Fibroblast of skin of back (primary cell): ENCODE data around the gene MAST4.

Experiments used
- DNase-seq: peaks from one replicate; pipeline ENCODE4 v3.0.0-alpha.2; 2013

The MAST4 gene

DNA sequence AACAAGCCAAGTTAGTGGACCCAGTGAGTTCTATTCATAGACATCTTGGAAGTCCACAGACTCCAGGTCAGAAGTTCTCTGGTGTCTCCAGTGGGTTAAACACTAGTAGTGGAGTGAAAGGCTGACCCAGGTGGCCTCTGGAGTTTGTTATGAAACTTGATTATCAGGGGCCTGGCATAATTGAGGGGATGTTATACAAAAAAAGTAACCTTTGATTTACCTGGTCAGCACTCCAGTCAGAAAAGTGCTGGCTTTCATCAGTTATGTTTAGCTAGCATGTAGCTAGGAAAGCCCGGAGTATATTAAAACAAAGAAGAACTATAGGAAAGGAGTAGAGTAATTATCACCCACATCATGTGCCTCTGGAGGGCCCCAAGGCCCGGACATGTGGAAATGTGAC, 429.3 kb downstream of the MAST4 start:
- DNase-seq, result no peak

GRCh38 chr5:67026278-67026677, 430.1 kb downstream of the MAST4 start:
- no peak for DNase-seq

DNA sequence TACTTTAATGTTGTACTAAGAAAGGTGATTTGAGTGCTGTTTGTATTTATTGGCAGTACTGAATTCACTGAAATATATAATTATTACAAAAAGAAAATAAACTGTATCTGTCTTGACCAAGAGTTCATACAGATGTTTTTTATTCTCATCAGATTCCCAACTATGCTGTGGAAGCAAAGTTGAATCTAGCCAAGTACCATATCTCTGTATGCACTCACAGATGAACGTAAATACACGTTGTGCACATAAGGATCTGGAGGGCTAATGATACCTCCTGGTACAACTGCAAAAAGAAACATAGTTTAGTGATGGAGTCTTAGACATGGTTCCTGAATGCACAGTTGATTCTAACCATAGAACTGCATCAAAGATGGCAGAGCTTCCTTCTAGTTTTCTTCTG, 431.0 kb downstream of the MAST4 start:
- no peak for DNase-seq

DNA sequence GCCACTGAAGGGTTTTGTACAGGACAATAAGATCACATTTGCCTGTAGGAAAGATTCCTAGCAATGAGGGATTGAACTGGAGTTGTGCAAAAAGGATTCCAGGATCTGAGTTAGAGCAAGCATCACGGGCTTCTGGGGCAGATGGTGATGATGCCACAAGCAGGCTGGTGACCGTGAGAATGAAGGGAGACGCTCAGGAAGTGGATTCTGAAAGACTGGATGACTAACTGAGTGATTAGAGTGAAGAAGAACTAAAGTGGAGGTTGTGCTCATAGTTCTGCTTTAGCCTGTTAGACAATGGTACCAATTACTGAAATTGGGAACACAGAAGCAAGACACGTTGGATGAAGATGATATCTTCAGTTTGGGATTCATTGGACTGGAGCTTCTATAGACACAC, 432.2 kb downstream of the MAST4 start:
- no peak for DNase-seq

- DNase-seq, result no peak
Observed at GRCh38 chr5:67028941-67029340, 432.7 kb downstream of the MAST4 start.

- DNase-seq, result no peak
Observed at GRCh38 chr5:67029481-67029880, 433.3 kb downstream of the MAST4 start.

GRCh38 chr5:67030289-67031056, 434.3 kb downstream of the MAST4 start:
- no peak for DNase-seq

GRCh38 chr5:67031057-67031443, 434.9 kb downstream of the MAST4 start:
- no peak for DNase-seq

- DNase-seq, result no peak
Observed at GRCh38 chr5:67031692-67032091, 435.5 kb downstream of the MAST4 start.

GRCh38 chr5:67032921-67033664, 436.9 kb downstream of the MAST4 start:
- DNase-seq, result no peak

DNA sequence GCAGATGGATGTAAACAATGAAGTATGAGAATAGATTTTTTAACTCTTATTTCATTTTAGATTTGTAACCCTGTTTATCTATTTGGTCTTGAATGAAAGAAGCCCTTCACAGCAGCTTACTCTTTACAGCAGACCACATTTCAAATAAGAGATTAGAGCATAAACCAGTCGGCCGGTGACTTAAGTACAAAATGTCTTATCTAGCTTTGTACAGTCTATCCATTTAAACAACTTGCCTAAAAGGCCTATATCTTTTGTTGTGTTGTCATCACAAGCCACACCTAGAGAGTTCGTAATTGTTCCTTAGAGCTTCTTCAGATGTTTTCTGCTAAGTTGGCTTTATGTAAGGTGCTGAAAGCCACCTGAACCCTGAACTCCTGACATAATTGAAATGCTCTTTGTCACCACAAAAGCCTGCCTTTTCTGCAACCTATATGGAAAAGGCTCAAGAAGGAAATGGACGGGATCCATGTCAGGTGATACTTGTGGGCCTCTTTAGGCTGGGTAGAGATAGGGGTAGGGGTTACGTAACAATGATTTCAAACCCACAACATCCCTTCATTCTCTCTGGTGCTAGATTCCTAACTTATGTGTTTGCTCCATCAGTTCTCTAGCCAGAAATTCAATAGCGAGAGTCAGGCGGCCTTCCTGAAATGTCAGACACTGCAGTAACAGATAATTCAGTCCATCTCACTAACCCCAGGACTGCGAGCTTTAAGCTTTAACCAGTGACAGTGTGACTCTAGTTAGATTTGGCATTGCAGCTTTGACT, 437.9 kb downstream of the MAST4 start:
- DNase-seq, result no peak

DNA sequence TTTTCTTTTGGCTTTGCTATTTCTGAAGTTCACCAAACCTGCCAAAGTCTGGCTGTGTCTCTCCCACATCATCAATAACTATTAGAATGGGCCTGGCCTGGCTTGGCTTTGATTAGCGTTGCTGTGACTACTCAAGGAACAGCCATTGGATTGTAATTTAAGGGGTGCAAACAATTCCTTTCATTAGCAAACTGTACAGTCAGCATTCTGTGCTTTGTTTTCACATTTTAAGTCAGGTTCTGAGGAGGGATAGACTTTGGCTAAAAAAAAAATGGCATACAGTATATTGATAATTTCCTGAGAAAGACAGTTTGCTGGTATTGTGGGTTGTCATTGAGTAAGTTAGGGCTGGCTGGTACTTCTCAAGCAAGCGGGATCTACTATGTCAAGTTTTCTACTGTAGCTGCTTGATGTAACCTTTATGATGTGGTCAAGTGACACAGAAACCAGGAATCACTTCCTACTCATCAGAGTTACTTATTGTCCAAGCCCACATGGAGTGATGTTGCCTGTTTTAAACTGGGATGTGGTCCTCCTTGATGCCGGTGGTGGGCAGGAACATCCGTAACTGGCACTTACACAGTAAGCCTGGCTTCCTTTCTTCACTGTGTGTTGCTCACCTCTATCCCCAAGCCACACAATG, 439.0 kb downstream of the MAST4 start:
- DNase-seq, result no peak

DNA sequence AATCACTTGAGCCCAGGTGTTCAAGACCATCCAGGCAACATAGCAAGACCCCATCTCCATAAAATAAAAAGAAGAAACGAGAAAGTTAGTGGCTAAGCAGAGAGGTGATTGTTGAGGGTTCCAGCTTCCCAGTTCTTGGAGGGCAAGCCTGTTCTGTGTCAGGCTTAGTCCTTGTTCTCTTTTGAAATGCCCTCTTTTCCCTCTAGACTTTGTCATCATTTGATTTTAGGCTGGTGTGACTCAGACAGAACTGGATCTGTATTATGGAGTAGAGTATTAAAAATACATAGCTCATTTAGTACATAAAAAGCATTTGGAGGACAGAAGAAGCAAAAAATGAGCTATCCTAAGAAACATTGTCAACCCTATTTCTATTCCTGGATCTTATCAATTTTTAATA, 441.0 kb downstream of the MAST4 start:
- no peak for DNase-seq

- DNase-seq, result peak; percentile 89
Observed at GRCh38 chr5:67038817-67039603, 442.8 kb downstream of the MAST4 start.

- DNase-seq, result no peak
Observed at GRCh38 chr5:67042176-67043003, 446.2 kb downstream of the MAST4 start.

DNA sequence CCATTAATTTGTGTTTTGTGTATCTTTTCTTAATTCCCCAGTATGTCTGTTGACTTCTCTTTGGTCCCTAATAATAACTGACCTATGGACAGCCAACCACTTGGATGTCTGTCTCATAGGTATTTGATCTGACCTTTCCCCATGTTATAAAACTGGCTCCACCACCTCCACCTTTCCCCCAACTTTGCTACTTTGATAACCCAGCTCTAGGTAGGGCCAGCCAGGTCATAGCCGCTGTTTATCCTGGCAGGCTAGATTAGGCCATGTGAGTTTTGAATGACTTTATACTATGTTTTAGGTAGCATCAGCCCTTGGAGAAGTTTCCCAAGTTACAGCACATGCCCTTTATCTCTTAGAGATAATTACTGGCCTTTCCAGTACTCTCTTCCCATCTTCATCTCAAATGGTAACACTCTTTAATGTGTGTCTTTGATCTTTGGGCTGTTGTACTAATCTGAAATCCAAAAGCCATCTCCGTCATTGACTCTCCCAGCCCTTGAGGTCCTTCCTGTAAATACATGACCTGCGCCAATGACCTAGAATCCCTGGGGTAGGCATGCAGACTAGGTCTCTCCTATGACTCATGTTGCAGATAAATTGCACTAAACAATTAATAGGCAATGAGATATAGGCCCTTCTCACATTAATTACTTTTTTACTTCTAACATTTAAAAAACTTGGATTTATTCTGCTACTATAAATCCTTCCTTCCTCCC, 447.8 kb downstream of the MAST4 start:
- DNase-seq, result no peak

DNA sequence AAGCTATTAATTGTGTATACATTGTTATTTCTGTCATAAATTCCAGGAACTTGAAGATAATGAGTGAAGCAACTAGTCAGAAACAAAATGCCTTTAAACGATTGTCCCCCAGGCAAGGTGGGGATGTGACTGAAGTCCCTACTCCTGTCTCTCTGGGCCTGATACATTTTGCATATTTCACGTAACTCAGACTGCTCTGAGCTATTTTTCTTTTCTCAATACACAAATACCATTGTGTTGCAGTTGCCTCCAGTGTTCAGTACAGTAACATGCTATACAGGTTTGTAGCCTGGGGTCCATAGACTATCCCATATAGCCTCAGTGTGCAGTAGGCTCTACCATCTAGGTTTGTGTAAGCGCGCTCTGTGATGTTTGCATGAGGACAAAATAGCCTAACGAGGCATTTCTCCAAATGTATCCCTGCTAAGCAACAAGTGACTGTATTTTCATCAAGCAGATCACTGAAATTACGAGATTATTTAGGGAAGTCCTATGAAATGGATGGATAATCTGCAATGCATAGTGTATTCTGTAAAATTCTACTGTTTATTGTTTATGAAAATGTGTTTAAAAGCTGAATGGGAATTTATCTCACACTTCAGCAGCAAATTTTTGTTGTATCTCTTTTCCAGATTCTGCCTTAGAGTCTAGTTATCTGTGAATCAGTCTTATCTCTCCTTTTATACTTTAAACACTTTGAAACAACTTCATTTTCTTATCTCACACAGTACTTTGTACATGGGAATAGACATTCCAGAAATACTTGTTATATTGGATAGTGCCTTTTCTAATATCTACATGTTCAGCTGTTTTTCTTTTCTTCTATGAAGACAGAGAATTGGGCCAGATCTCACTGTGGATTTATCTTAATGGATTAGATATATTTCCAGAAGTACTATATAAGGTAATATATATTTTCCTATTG, 449.9 kb downstream of the MAST4 start:
- DNase-seq, result no peak

- no peak for DNase-seq
Observed at GRCh38 chr5:67047160-67047559, 451.0 kb downstream of the MAST4 start.

DNA sequence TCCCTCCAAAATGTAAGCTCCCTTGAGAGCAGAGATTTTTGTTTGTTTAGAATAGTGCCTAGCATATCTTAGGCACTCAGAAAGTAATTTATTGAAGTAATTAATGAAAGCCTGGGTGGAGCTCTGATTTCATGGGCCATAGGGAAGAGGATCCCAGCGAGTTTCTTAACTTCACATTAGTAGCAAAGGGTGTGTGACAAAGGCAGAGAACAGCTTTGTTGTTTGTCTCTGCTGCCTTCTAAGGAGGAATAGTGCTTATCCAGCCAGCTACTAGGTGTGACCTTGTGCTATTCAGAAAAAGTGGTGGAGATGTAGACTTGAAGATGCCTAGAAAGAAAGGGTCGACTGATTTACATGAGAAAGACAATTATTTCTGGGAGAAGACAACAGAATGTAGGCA, 451.4 kb downstream of the MAST4 start:
- DNase-seq, result no peak
